ENCODE data around the gene NXPH1. TPM values are rescaled to one million over a fixed set of nuclear protein-coding genes. Genes with fewer than 3 reads are reported as not detected.

Gene NXPH1
- total and polyA plus RNA-seq, 7 donors, result not detected

DNA sequence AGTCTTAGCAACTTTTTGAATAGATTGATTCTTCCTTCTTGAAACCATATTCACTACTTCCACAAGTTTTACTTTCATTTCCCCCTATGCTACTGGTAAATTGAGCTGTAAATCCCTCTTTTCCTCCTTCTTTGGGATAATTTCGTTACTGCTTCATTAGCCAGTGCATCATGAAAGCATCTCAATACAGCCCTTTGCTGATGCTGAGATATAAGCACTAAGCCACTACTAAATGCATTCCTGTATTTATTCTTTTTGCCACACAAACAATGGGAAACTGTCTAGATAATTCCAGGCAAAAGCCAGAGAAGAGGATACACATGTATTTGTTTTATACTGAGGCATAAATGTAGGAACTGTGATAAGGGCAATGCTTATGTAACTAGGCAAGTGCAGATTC is 313.9 kb downstream of the NXPH1 start:
- Histone ChIP-seq H3K27ac (no peak overlapping the region), H3K36me3 (no peaks in the 10 kb centered on the region), H3K9me3 (no peaks in the 10 kb centered on the region), H3K4me3 (no peak overlapping the region), H3K4me1 (no peaks in the 10 kb centered on the region), H3K27me3 (no peaks in the 10 kb centered on the region)
- WGBS, 2 donors, result 7 to 37% methylated on average over 1 of the region's 1 CpG
- DNase-seq, result no peak
- intact Hi-C loops (cut with DNase I), result no loop called here
- TF ChIP-seq, protein P1, sequence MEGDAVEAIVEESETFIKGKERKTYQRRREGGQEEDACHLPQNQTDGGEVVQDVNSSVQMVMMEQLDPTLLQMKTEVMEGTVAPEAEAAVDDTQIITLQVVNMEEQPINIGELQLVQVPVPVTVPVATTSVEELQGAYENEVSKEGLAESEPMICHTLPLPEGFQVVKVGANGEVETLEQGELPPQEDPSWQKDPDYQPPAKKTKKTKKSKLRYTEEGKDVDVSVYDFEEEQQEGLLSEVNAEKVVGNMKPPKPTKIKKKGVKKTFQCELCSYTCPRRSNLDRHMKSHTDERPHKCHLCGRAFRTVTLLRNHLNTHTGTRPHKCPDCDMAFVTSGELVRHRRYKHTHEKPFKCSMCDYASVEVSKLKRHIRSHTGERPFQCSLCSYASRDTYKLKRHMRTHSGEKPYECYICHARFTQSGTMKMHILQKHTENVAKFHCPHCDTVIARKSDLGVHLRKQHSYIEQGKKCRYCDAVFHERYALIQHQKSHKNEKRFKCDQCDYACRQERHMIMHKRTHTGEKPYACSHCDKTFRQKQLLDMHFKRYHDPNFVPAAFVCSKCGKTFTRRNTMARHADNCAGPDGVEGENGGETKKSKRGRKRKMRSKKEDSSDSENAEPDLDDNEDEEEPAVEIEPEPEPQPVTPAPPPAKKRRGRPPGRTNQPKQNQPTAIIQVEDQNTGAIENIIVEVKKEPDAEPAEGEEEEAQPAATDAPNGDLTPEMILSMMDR (IDR thresholded peaks at IDR 0.05), result no peak
- no peak for TF ChIP-seq POLR2A (IDR thresholded peaks at IDR 0.05)
- TF ChIP-seq EP300 (IDR thresholded peaks at IDR 0.05), result no peak
- TF ChIP-seq POLR2AphosphoS5 (IDR thresholded peaks at IDR 0.05), result no peak

DNA sequence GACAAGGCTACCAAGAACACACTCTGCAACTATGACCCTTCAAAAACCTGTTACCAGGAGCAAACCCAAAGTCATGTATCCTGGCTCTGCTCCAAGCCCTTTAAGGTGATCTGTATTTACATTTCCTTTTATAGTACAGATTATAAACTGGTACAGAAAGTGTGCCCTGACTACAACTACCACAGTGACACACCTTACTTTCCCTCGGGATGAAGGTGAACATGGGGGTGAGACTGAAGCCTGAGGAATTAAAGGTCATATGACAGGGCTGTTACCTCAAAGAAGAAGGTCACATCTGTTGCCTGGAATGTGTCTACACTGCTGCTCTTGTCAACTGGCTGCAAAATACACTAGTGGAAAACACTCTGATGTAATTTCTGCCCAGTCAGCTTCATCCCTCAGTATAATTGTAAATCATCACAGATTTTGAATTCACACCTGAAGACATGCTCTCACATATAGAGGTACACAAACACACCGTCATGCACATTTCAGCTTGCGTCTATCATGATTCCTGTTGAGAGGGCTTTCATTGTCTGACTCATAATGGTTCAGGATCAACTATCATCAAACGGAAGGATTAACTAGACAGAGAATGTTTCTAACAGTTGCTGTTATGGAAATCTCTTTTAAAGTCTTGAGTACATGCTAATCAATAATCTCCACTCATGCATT is 318.3 kb downstream of the NXPH1 start:
- intact Hi-C loops (cut with DNase I), result no loop called here
- Histone ChIP-seq H3K27me3 (no peaks in the 10 kb centered on the region), H3K4me1 (no peaks in the 10 kb centered on the region), H3K36me3 (no peaks in the 10 kb centered on the region), H3K27ac (no peak overlapping the region), H3K9me3 (no peaks in the 10 kb centered on the region), H3K4me3 (no peak overlapping the region)
- WGBS, 2 donors, result 42 to 83% methylated on average over 4 of the region's 4 CpGs
- DNase-seq, result no peak
- TF ChIP-seq POLR2AphosphoS5 (IDR thresholded peaks at IDR 0.05), result no peak
- no peak for TF ChIP-seq EP300 (IDR thresholded peaks at IDR 0.05)
- TF ChIP-seq POLR2A (IDR thresholded peaks at IDR 0.05), result no peak
- TF ChIP-seq, protein P1 (IDR thresholded peaks at IDR 0.05), result no peak

DNA sequence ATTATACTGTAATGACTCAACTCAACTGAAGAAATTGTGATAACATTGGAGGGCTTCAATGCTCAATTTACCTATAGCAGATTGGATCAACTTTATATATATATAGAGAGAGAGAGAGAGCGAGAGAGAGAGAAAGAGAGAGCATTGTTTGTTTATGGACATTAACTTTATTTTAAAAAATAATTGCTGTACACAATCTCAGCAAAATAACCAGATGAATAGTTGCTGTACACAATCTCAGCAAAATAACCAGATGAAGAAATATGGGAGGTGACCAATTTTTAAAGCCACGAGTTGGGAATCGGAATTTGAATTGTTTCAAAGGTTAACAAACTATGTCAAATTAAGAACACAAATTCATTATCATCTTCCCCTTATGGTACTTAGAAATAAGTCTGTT is 319.9 kb downstream of the NXPH1 start:
- WGBS, 2 donors, result 91 to 94% methylated on average over 3 of the region's 3 CpGs

DNA sequence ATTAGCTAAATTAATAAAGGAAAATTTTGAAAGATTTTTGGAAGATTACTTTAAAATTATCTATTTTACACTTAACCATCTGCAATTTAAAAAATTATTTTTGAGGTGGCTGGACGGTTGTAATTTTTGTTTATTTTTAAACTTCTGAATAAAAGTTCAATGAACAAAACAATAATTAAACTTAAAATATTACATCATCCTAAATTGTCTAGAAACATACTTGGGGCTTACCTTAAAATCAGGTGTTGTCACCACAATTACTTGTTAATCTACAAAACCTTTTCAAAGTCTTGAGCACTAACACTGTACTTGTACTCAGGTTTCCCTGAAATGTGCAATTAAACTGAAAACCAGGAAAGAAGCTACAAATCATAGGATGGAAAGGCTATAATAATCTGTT is 328.3 kb downstream of the NXPH1 start:
- H3K27me3 ChIP-seq, result no peaks in the 10 kb centered on the region
- WGBS, 2 donors, result 55 to 82% methylated on average over 1 of the region's 1 CpG
- H3K36me3 ChIP-seq, result no peaks in the 10 kb centered on the region
- TF ChIP-seq POLR2A (IDR thresholded peaks at IDR 0.05), result no peak
- TF ChIP-seq, protein P1 (IDR thresholded peaks at IDR 0.05), result no peak
- TF ChIP-seq POLR2AphosphoS5 (IDR thresholded peaks at IDR 0.05), result no peak
- no peak for TF ChIP-seq EP300 (IDR thresholded peaks at IDR 0.05)
- intact Hi-C loops (cut with DNase I), result no loop called here
- H3K4me3 ChIP-seq, result no peak overlapping the region
- no peak for DNase-seq
- no peaks in the 10 kb centered on the region for H3K9me3 ChIP-seq
- no peaks in the 10 kb centered on the region for H3K4me1 ChIP-seq
- no peak overlapping the region for H3K27ac ChIP-seq

More for the DNA sequence above, 319.9 kb downstream of the NXPH1 start:
- H3K36me3 ChIP-seq, result no peaks in the 10 kb centered on the region
- no peaks in the 10 kb centered on the region for H3K27me3 ChIP-seq
- no peak overlapping the region for H3K4me3 ChIP-seq
- no peaks in the 10 kb centered on the region for H3K9me3 ChIP-seq
- TF ChIP-seq EP300 (IDR thresholded peaks at IDR 0.05), result no peak
- TF ChIP-seq POLR2A (IDR thresholded peaks at IDR 0.05), result no peak
- TF ChIP-seq, protein P1 (IDR thresholded peaks at IDR 0.05), result no peak
- no peak for TF ChIP-seq POLR2AphosphoS5 (IDR thresholded peaks at IDR 0.05)
- intact Hi-C loops (cut with DNase I), result no loop called here
- H3K27ac ChIP-seq, result no peak overlapping the region
- no peaks in the 10 kb centered on the region for H3K4me1 ChIP-seq
- DNase-seq, result no peak

DNA sequence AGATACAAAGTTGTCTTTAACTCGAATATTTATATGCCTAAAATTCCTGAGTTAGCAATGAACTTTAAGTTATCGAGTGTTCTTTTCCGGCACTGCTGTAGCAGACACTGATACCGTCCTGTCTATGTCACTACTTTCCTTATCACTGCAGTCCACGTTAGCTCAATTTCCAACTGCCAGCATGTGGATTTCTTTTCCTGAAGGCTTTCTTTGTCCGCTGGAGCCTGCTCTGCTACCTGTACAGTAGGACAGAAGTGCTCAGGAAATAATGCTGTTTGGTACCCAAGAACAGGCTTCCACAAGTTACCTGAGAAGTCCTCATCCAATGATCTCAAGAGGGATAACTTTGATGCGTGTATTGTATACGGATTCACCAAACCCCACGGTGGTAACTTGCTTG is 329.4 kb downstream of the NXPH1 start:
- Histone ChIP-seq H3K4me3 (no peak overlapping the region), H3K4me1 (no peaks in the 10 kb centered on the region), H3K9me3 (no peaks in the 10 kb centered on the region), H3K27ac (no peak overlapping the region), H3K27me3 (no peaks in the 10 kb centered on the region), H3K36me3 (no peaks in the 10 kb centered on the region)
- no peak for DNase-seq
- TF ChIP-seq, protein P1 (IDR thresholded peaks at IDR 0.05), result no peak
- WGBS, 2 donors, result 70 to 73% methylated on average over 9 of the region's 9 CpGs
- intact Hi-C loops (cut with DNase I), result no loop called here

All from sigmoid colon (tissue), 7 donors.